Renal pelvis (tissue), 4 donors: Measurements from ENCODE around the gene ZNF124. TPM values are rescaled to one million over a fixed set of nuclear protein-coding genes. Genes with fewer than 3 reads are reported as not detected.
A peak's percentile ranks its signal among the peaks of the same experiment; 100 is the strongest.

Source experiments
- DNase-seq: peaks from one replicate; pipeline ENCODE4 v3.0.0-alpha.2; 2013
- polyA plus RNA-seq, 3 donors: library from polyadenylated mRNA; unstranded; fragments of 120-200 nt; gene quantifications; one replicate each; pipeline ENCODE4 v1.2.1, GENCODE V29; 2013; ENCODE audit not compliant: insufficient read length in 3 of 3

Gene ZNF124
- polyA plus RNA-seq, 3 donors = 18.3 to 34.8 (median 33.8) TPM

GRCh38 chr1:247115141-247115510 lies 56.7 kb downstream of the ZNF124 start:
- DNase-seq = no peak

GRCh38 chr1:247114351-247115140 lies 57.3 kb downstream of the ZNF124 start:
- no peak for DNase-seq

- no peak for DNase-seq
Measured at GRCh38 chr1:247113733-247114271, 58.0 kb downstream of the ZNF124 start.

- no peak for DNase-seq
Measured at GRCh38 chr1:247113094-247113497, 58.7 kb downstream of the ZNF124 start.

GRCh38 chr1:247112479-247112781 lies 59.4 kb downstream of the ZNF124 start:
- DNase-seq = peak; percentile 12

GRCh38 chr1:247111700-247112478 lies 59.9 kb downstream of the ZNF124 start:
- DNase-seq = peak; percentile 51

GRCh38 chr1:247111259-247111699 lies 60.5 kb downstream of the ZNF124 start:
- DNase-seq = peak; percentile 40

- DNase-seq = peak; percentile 24
Measured at GRCh38 chr1:247110627-247111258, 61.1 kb downstream of the ZNF124 start.

- no peak for DNase-seq
Measured at GRCh38 chr1:247107694-247108093, 64.1 kb downstream of the ZNF124 start.

- DNase-seq = no peak
Measured at GRCh38 chr1:247105966-247106365, 65.9 kb downstream of the ZNF124 start.

Other genes with a start within 250 kb of the ZNF124 start
- 10 to 100 TPM; 46.4 to 55.2 (median 46.7) TPM for gene AHCTF1, start 240.1 kb downstream of the ZNF124 start, polyA plus RNA-seq
- gene ZNF695, start 164.0 kb downstream of the ZNF124 start, polyA plus RNA-seq = 1 to 10 TPM; 3.1 to 5.0 (median 3.4) TPM
- gene ZNF670, start 93.2 kb downstream of the ZNF124 start, polyA plus RNA-seq = 1 to 10 TPM; 6.6 to 7.9 (median 7.2) TPM
- 10 to 100 TPM; 10.9 to 14.1 (median 11.4) TPM for gene ZNF669, start 67.7 kb downstream of the ZNF124 start, polyA plus RNA-seq
- gene VN1R5, start 84.1 kb upstream of the ZNF124 start, polyA plus RNA-seq = under 1 TPM in 2 of 3 donors, not detected in 1; 0.14 to 0.43 TPM
- gene ZNF496, start 159.8 kb upstream of the ZNF124 start, polyA plus RNA-seq = 10 to 100 TPM; 36.5 to 52.7 (median 39.6) TPM
- under 1 TPM; 0.83 to 0.94 (median 0.88) TPM for gene NLRP3, start 244.2 kb upstream of the ZNF124 start, polyA plus RNA-seq